ENCODE results near the gene BCL2L12. TPM values are rescaled to one million over a fixed set of nuclear protein-coding genes. Genes with fewer than 3 reads are reported as not detected.
"Not testable (repeated sequence)": the region's sequence is repeated elsewhere in the genome, so short reads cannot be mapped to it uniquely, and the experiment has no call there.

BCL2L12 gene
- polyA plus RNA-seq, 10 donors: 21.3 to 32.7 (median 25.3) TPM

DNA sequence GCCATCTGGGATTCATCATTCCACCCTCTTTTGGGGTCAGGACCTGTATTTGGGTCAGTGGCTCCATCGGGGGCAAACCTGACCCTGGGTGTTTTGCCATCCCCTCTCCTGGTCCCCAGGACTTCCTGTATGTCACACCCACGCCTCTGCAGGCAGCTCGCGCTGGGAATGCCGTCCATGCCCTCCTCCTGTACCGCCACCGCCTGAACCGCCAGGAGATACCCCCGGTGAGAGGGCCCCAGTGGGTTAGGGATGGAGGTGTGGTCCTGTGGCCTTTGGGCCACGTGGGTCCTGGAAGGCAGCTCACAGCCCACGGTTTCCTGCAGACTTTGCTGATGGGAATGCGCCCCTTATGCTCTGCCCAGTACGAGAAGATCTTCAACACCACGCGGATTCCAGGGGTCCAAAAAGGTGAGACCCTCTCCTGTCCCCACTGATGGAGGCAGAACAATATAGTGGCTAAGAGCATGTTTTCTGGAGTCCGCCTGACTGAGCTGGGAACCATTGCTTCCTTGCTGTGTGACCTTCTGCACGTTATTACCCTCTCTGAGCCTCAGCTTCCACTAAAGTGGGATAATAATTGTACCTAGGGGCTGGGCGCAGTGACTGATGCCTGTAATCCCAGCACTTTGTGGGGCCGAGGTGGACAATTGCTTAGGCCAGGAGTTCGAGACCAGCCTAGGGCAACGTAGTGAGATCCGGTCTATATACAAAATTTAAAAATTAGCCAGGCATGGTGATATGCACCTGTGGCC lies 39.3 kb downstream of the BCL2L12 start:
- DNase-seq: no peak

DNA sequence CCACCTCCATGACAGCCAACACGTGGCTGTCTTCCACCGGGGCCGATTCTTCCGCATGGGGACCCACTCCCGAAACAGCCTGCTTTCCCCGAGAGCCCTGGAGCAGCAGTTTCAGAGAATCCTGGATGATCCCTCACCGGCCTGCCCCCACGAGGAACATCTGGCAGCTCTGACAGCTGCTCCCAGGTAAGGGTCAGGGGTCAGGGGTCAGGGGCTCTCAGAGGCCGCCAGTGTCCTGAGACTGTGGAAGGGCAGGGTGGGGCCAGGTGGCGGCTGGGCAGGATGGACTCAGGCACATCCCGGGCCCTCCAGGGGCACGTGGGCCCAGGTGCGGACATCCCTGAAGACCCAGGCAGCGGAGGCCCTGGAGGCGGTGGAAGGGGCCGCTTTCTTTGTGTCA lies 40.2 kb downstream of the BCL2L12 start:
- no peak for DNase-seq

DNA sequence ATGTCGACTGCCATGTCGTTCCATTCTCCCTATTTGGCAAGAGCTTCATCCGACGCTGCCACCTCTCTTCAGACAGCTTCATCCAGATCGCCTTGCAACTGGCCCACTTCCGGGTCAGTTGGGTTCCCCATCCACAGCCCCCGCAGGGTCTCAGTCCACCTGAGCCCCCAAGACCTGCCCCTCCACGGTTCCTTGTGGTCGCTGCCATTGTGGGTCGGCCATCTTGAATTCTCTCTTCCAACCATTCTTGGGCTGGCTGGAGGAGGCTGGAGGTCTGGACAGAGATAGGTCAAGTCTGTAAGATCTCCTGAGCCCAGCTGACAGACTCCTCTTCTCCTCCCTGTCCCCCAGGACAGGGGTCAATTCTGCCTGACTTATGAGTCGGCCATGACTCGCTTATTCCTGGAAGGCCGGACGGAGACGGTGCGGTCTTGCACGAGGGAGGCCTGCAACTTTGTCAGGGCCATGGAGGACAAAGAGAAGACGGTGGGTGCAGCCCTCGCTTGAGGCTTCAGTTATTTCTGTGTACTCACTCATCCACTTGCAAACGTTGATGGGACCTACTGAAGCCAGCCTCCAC lies 44.7 kb downstream of the BCL2L12 start:
- no peak for DNase-seq

DNA sequence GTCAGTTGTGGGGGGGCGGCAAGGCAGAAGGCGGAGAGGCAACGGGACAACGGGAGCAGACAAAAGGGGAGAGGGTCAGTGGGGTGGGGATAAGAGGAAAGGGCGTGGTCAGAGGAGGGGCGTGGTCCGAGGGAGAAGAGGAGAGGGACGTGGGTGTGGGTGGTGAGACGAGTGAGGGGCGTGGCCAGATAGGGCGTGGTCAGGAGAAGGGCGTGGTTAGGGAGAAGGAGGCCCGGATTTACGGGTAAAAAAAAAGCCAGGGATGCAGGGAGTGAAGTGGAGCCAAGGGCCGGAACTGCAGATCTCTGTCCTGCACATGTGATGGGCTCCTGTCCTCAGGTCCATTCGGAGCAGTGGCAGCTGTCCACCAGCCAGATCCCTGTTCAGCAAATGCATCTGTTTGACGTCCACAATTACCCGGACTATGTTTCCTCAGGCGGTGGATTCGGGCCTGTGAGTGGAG lies 46.7 kb downstream of the BCL2L12 start:
- peak in 1 of 3 donors; percentile 28 for DNase-seq

DNA sequence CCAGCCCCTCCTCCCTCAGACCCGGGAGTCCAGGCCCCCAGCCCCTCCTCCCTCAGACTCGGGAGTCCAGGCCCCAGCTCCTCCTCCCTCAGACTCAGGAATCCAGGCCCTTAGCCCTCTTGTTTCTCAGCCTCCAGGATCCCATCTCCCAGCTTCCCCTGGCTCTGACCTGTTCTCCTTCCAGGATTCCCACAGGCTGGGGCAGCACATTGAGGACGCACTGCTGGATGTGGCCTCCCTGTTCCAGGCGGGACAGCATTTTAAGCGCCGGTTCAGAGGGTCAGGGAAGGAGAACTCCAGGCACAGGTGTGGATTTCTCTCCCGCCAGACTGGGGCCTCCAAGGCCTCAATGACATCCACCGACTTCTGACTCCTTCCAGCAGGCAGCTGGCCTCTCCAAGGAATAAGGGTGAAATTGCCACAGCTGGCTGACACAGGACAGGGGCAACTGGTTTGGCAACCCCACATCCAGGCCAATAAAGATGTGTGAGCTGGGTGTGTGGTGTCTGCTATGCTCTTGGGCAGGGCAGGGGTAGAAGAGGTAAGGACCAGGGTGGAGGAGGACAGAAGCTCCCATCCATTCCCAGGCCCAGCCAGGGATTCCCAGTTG lies 47.6 kb downstream of the BCL2L12 start:
- no peak for DNase-seq

DNA sequence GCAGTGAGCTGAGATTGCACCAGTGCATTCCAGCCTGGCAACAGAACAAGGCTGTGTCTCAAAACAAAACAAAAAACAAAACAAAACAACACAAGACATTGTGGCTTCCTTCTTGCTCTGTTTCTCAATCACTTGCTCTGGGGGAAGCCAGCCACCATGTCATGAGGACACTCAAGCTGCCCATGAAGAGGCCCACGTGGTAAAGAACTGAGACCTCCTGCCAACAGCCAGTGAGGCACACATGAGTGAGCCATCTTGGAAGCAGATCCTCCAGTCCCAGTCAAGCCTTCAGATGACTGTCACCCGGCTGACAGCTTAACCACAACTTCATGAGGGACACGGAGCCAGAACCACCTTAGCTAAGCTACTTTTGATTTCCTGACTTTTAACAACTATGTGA lies 50.4 kb downstream of the BCL2L12 start:
- no peak for DNase-seq

DNA sequence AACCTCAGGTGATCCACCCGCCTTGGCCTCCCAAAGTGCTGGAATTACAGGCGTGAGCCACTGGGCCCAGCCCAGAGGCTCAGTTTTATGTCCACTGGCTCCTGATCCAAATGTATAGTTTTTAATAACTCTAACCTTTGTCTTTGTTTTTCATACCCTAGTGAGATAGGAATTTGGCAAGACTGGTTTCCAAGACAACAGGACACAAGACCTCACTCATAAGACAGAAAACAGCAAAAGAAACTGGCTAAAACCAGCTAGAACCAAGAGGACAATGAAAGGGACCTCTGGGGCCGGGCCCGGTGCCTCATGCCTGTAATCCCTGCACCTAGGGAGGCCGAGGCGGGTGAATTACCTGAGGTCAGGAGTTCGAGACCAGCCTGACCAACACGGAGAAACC lies 52.8 kb downstream of the BCL2L12 start:
- DNase-seq: peak in 2 of 3 donors; percentile 11 to 51

DNA sequence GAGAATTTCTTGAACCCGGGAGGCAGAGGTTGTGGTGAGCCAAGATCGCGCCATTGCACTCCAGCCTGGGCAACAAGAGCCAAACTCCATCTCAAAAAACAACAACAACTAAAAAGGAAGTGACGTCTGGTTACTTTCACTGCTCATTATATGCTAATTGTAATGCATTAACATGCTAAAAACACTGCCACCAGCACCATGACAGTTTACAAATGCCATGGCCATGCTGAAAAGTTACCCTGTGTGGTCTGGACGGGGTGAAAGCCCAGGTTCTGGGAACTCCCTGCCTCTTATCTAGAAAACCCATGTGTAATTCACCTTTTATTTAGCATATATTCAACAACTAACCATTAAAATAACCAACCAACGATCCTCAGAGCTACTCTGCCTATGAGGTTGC lies 53.3 kb downstream of the BCL2L12 start:
- DNase-seq: no peak

DNA sequence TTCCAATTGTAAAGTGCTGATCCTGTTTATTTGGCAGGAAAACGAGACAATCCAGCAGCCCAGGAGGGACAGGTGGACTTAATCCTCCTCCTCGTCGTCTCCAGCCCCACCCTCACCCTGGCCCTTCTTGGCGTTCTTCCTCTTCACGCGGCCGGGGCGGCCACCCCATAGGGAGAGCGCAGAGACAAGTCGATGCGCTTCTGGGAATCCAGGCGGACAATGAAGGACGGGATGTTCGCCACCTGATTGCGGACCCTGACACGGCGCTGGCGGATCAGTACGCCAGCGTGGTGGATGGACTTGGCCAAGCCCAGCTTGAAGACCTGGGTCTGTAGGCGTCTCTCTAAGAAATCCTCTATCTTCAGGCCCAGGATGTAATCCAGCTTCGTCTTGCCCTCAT lies 53.7 kb downstream of the BCL2L12 start:
- DNase-seq: not testable (repeated sequence)

Other genes starting within 250 kb of the BCL2L12 start
- not detected for gene PTH2, start 242.5 kb upstream of the BCL2L12 start, polyA plus RNA-seq (ENCODE audit: insufficient read length in 10 of 10)
- gene GFY, start 240.5 kb upstream of the BCL2L12 start, polyA plus RNA-seq (ENCODE audit: insufficient read length in 10 of 10): not detected
- gene SLC17A7, start 224.4 kb upstream of the BCL2L12 start, polyA plus RNA-seq (ENCODE audit: insufficient read length in 10 of 10): 1 to 10 TPM in 6 of 10 donors, under 1 TPM in 4; 0.45 to 2.0 (median 1.1) TPM
- gene PIH1D1, start 214.1 kb upstream of the BCL2L12 start, polyA plus RNA-seq (ENCODE audit: insufficient read length in 10 of 10): 10 to 100 TPM; 34.6 to 51.9 (median 37.9) TPM
- 10 to 100 TPM in 7 of 10 donors, 1 to 10 TPM in 3; 6.0 to 17.8 (median 10.6) TPM for gene ALDH16A1, start 212.7 kb upstream of the BCL2L12 start, polyA plus RNA-seq (ENCODE audit: insufficient read length in 10 of 10)
- 1 to 10 TPM; 2.2 to 8.1 (median 3.4) TPM for gene FLT3LG, start 191.7 kb upstream of the BCL2L12 start, polyA plus RNA-seq (ENCODE audit: insufficient read length in 10 of 10)
- 1,000 to 10,000 TPM; 3,542 to 5,037 (median 4,448) TPM for gene RPL13A, start 178.3 kb upstream of the BCL2L12 start, polyA plus RNA-seq (ENCODE audit: insufficient read length in 10 of 10)
- gene RPS11, start 169.5 kb upstream of the BCL2L12 start, polyA plus RNA-seq (ENCODE audit: insufficient read length in 10 of 10): 1,000 to 10,000 TPM; 2,415 to 3,967 (median 3,509) TPM
- gene FCGRT, start 153.3 kb upstream of the BCL2L12 start, polyA plus RNA-seq (ENCODE audit: insufficient read length in 10 of 10): 100 to 1,000 TPM; 144 to 218 (median 175) TPM
- gene RCN3, start 137.9 kb upstream of the BCL2L12 start, polyA plus RNA-seq (ENCODE audit: insufficient read length in 10 of 10): 10 to 100 TPM; 37.0 to 96.6 (median 55.4) TPM
- gene NOSIP, start 85.4 kb upstream of the BCL2L12 start, polyA plus RNA-seq (ENCODE audit: insufficient read length in 10 of 10): 10 to 100 TPM; 42.8 to 73.0 (median 54.0) TPM
- gene PRRG2, start 84.6 kb upstream of the BCL2L12 start, polyA plus RNA-seq (ENCODE audit: insufficient read length in 10 of 10): under 1 TPM; 0.22 to 0.81 (median 0.57) TPM
- 10 to 100 TPM; 12.2 to 20.5 (median 16.1) TPM for gene PRR12, start 74.8 kb upstream of the BCL2L12 start, polyA plus RNA-seq (ENCODE audit: insufficient read length in 10 of 10)
- 10 to 100 TPM; 24.2 to 35.5 (median 30.9) TPM for gene RRAS, start 25.8 kb upstream of the BCL2L12 start, polyA plus RNA-seq (ENCODE audit: insufficient read length in 10 of 10)
- gene SCAF1, start 23.7 kb upstream of the BCL2L12 start, polyA plus RNA-seq (ENCODE audit: insufficient read length in 10 of 10): 10 to 100 TPM; 19.3 to 32.8 (median 25.3) TPM
- gene IRF3, start 76 bp upstream of the BCL2L12 start, polyA plus RNA-seq (ENCODE audit: insufficient read length in 10 of 10): 10 to 100 TPM; 25.2 to 44.4 (median 33.7) TPM
- 100 to 1,000 TPM; 169 to 194 (median 184) TPM for gene PRMT1, start 11.3 kb downstream of the BCL2L12 start, polyA plus RNA-seq (ENCODE audit: insufficient read length in 10 of 10)
- 1 to 10 TPM in 4 of 10 donors, under 1 TPM in 6; 0.47 to 1.4 (median 0.93) TPM for gene ADM5, start 23.7 kb downstream of the BCL2L12 start, polyA plus RNA-seq (ENCODE audit: insufficient read length in 10 of 10)
- 10 to 100 TPM in 3 of 10 donors, 1 to 10 TPM in 7; 7.0 to 21.4 (median 9.7) TPM for gene CPT1C, start 25.2 kb downstream of the BCL2L12 start, polyA plus RNA-seq (ENCODE audit: insufficient read length in 10 of 10)
- 1 to 10 TPM in 2 of 10 donors, under 1 TPM in 8; 0.39 to 1.2 (median 0.81) TPM for gene TSKS, start 97.4 kb downstream of the BCL2L12 start, polyA plus RNA-seq (ENCODE audit: insufficient read length in 10 of 10)
- 10 to 100 TPM; 47.9 to 61.1 (median 54.5) TPM for gene AP2A1, start 101.1 kb downstream of the BCL2L12 start, polyA plus RNA-seq (ENCODE audit: insufficient read length in 10 of 10)
- gene FUZ, start 147.4 kb downstream of the BCL2L12 start, polyA plus RNA-seq (ENCODE audit: insufficient read length in 10 of 10): 10 to 100 TPM; 13.3 to 21.5 (median 16.0) TPM
- 10 to 100 TPM; 22.4 to 33.5 (median 29.0) TPM for gene MED25, start 152.4 kb downstream of the BCL2L12 start, polyA plus RNA-seq (ENCODE audit: insufficient read length in 10 of 10)
- gene PTOV1, start 185.2 kb downstream of the BCL2L12 start, polyA plus RNA-seq (ENCODE audit: insufficient read length in 10 of 10): 100 to 1,000 TPM; 162 to 212 (median 191) TPM
- 10 to 100 TPM; 17.2 to 41.4 (median 26.2) TPM for gene PNKP, start 201.6 kb downstream of the BCL2L12 start, polyA plus RNA-seq (ENCODE audit: insufficient read length in 10 of 10)
- 10 to 100 TPM; 27.4 to 39.4 (median 32.2) TPM for gene AKT1S1, start 211.4 kb downstream of the BCL2L12 start, polyA plus RNA-seq (ENCODE audit: insufficient read length in 10 of 10)
- gene TBC1D17, start 211.8 kb downstream of the BCL2L12 start, polyA plus RNA-seq (ENCODE audit: insufficient read length in 10 of 10): 10 to 100 TPM; 28.2 to 39.9 (median 31.9) TPM
- 1 to 10 TPM in 3 of 10 donors, under 1 TPM in 7; 0.46 to 1.2 (median 0.81) TPM for gene IL4I1, start 231.0 kb downstream of the BCL2L12 start, polyA plus RNA-seq (ENCODE audit: insufficient read length in 10 of 10)

Measured in muscle of back (tissue), 11 donors.